Loucy (cell line): Measurements from ENCODE around the gene RPL3.
A peak's percentile ranks its signal among the peaks of the same experiment; 100 is the strongest.

Experiments
- H2AFZ ChIP-seq: fragments of 200-600 bp; sonication (generic); 2 replicates; pipeline ENCODE4 v1.6.0; 2016; ENCODE audit warnings: antibody characterized with exemption, mild to moderate bottlenecking, low read length, moderate library complexity
- H3F3A ChIP-seq: fragments of 200-600 bp; 2 replicates; pipeline ENCODE4 v1.6.0; 2016; ENCODE audit warnings: antibody characterized with exemption, low read depth, mild to moderate bottlenecking
- H3K27me3 ChIP-seq: fragments of 200-600 bp; sonication (generic); 2 replicates; pipeline ENCODE4 v1.6.1; 2014; ENCODE audit warnings: low read length, mild to moderate bottlenecking; ENCODE audit not compliant: insufficient read depth, poor library complexity, severe bottlenecking
- H3K36me3 ChIP-seq: fragments of 200-600 bp; sonication (generic); 2 replicates; pipeline ENCODE4 v1.6.1; 2016; ENCODE audit warnings: low read length; ENCODE audit not compliant: insufficient read depth
- H3K4me1 ChIP-seq: fragments of 200-600 bp; sonication (generic); 2 replicates; pipeline ENCODE4 v1.5.1; 2014; ENCODE audit warnings: low read length, mild to moderate bottlenecking; ENCODE audit not compliant: insufficient read depth, poor library complexity, severe bottlenecking
- H3K4me2 ChIP-seq: fragments of 200-600 bp; sonication (generic); 2 replicates; pipeline ENCODE4 v1.6.0; 2014; ENCODE audit warnings: antibody characterized with exemption, low read length, low read depth, mild to moderate bottlenecking; ENCODE audit not compliant: poor library complexity, severe bottlenecking
- H3K4me3 ChIP-seq: fragments of 200-600 bp; sonication (generic); 2 replicates; pipeline ENCODE4 v1.5.1; 2014; ENCODE audit warnings: low read length, mild to moderate bottlenecking, mixed read lengths; ENCODE audit not compliant: poor library complexity, severe bottlenecking
- H3K79me2 ChIP-seq: fragments of 200-600 bp; sonication (generic); 2 replicates; pipeline ENCODE4 v1.6.1; 2014; ENCODE audit warnings: low read length; ENCODE audit not compliant: insufficient read depth
- H3K9ac ChIP-seq: fragments of 200-600 bp; sonication (generic); 2 replicates; pipeline ENCODE4 v1.6.0; 2014; ENCODE audit warnings: mild to moderate bottlenecking, low read depth, low read length, moderate library complexity; ENCODE audit not compliant: poor library complexity, severe bottlenecking
- H3K9me2 ChIP-seq: fragments of 200-600 bp; sonication (generic); replicated peaks from 2 replicates; pipeline ENCODE4 v1.6.1; 2016; ENCODE audit warnings: low read depth, low read length, mixed read lengths
- H3K9me3 ChIP-seq: fragments of 200-600 bp; sonication (generic); 2 replicates; pipeline ENCODE4 v1.6.1; 2014; ENCODE audit warnings: mild to moderate bottlenecking, antibody characterized with exemption, low read length, low read depth; ENCODE audit not compliant: insufficient read depth
- H4K20me1 ChIP-seq: fragments of 200-600 bp; sonication (generic); 2 replicates; pipeline ENCODE4 v1.6.0; 2014; ENCODE audit warnings: antibody characterized with exemption, low read length, mild to moderate bottlenecking; ENCODE audit not compliant: insufficient read depth, poor library complexity, severe bottlenecking
- CTCF ChIP-seq: fragments of 200-600 bp; sonication (generic); conservative IDR thresholded peaks from 2 replicates; pipeline ENCODE4 v1.5.1; 2014; ENCODE audit warnings: mild to moderate bottlenecking, antibody characterized with exemption, low read length
- EZH2phosphoT487 ChIP-seq: fragments of 200-600 bp; IDR thresholded peaks from 2 replicates; pipeline ENCODE4 v1.6.1; 2018; ENCODE audit warnings: antibody characterized with exemption, mild to moderate bottlenecking, moderate library complexity, borderline replicate concordance

Gene RPL3

GRCh38 chr22:39291523-39291922 lies 27.9 kb downstream of the RPL3 start:
- TF ChIP-seq EZH2phosphoT487 (no peak), CTCF (peak; percentile 37; the same call in 1 of the 2 replicates)
- Histone ChIP-seq H3K79me2 (no peaks in the 10 kb centered on the region), H3K4me1 (peaks cover 13% of the 10 kb centered on the region), H3K9ac (no peak overlapping the region), H3F3A (no peaks in the 10 kb centered on the region; the same call in 1 of the 2 replicates), H3K27me3 (no peaks in the 10 kb centered on the region), H3K4me2 (no peak overlapping the region), H3K9me3 (no peaks in the 10 kb centered on the region), H4K20me1 (no peaks in the 10 kb centered on the region), H2AFZ (no peak overlapping the region), H3K9me2 (no peaks in the 10 kb centered on the region), H3K36me3 (no peaks in the 10 kb centered on the region), H3K4me3 (no peak overlapping the region)

- Histone ChIP-seq H3K9me2 (no peaks in the 10 kb centered on the region), H3K4me2 (no peak overlapping the region), H4K20me1 (no peaks in the 10 kb centered on the region), H3F3A (no peaks in the 10 kb centered on the region; the same call in 1 of the 2 replicates), H3K27me3 (no peaks in the 10 kb centered on the region), H2AFZ (no peak overlapping the region), H3K4me3 (no peak overlapping the region), H3K9ac (no peak overlapping the region), H3K9me3 (no peaks in the 10 kb centered on the region), H3K79me2 (no peaks in the 10 kb centered on the region), H3K36me3 (no peaks in the 10 kb centered on the region), H3K4me1 (peaks cover 13% of the 10 kb centered on the region)
- TF ChIP-seq CTCF (no peak), EZH2phosphoT487 (no peak)
Measured at GRCh38 chr22:39290724-39291161, 28.7 kb downstream of the RPL3 start.

GRCh38 chr22:39289975-39290720 lies 29.3 kb downstream of the RPL3 start:
- Histone ChIP-seq H3F3A (no peaks in the 10 kb centered on the region; the same call in 1 of the 2 replicates), H3K9ac (no peak overlapping the region), H3K4me2 (no peak overlapping the region), H3K9me2 (no peaks in the 10 kb centered on the region), H3K4me1 (peaks cover 13% of the 10 kb centered on the region), H3K4me3 (no peak overlapping the region), H3K9me3 (no peaks in the 10 kb centered on the region), H3K79me2 (no peaks in the 10 kb centered on the region), H3K27me3 (no peaks in the 10 kb centered on the region), H3K36me3 (no peaks in the 10 kb centered on the region), H2AFZ (no peak overlapping the region), H4K20me1 (no peaks in the 10 kb centered on the region)
- TF ChIP-seq EZH2phosphoT487 (no peak), CTCF (no peak)
